SK-N-SH (cell line): ENCODE measurements around the gene CRACR2B.

Experiments used
- CTCF ChIP-seq: fragments of 200-600 bp; sonication (generic); IDR thresholded peaks from 2 replicates; pipeline ENCODE4 v1.6.1; 2017; ENCODE audit warnings: antibody characterized with exemption, mild to moderate bottlenecking, moderate library complexity
- EZH2phosphoT487 ChIP-seq: fragments of 200-600 bp; sonication (generic); IDR thresholded peaks from 2 replicates; pipeline ENCODE4 v1.6.1; 2017; ENCODE audit warnings: low read depth, mixed run types, mild to moderate bottlenecking, antibody characterized with exemption, moderate library complexity, borderline replicate concordance
- FOSL2 ChIP-seq: IDR thresholded peaks from 2 replicates; pipeline ENCODE4 v1.4.0; 2012; ENCODE audit warnings: low read depth, mild to moderate bottlenecking, moderate library complexity, borderline replicate concordance
- GATA2 ChIP-seq: sonication (generic); formaldehyde crosslinking; IDR thresholded peaks from 2 replicates; pipeline ENCODE4 v1.5.0; 2020; ENCODE audit warnings: mild to moderate bottlenecking, missing genetic modification reagents
- IRF3 ChIP-seq: fragments of 150-350 bp; IDR thresholded peaks from 2 replicates; pipeline ENCODE4 v1.6.1; 2016; ENCODE audit warnings: mild to moderate bottlenecking, low read depth, low read length
- JUND ChIP-seq: IDR thresholded peaks from 2 replicates; pipeline ENCODE4 v1.4.0; 2012
- MEF2A ChIP-seq: IDR thresholded peaks from 2 replicates; pipeline ENCODE4 v1.4.0; 2012; ENCODE audit warnings: low read depth, borderline replicate concordance
- NFIC ChIP-seq: IDR thresholded peaks from 2 replicates; pipeline ENCODE4 v1.4.0; 2012; ENCODE audit warnings: borderline replicate concordance
- TCF12 ChIP-seq: IDR thresholded peaks from 2 replicates; pipeline ENCODE4 v1.4.0; 2012
- USF1 ChIP-seq: IDR thresholded peaks from 2 replicates; pipeline ENCODE4 v1.4.0; 2012; ENCODE audit warnings: low read depth, borderline replicate concordance
- YY1 ChIP-seq: IDR thresholded peaks from 2 replicates; pipeline ENCODE4 v1.4.0; 2012; ENCODE audit warnings: low read depth, mild to moderate bottlenecking

GRCh38 chr11:790721-791564 lies 36.8 kb upstream of the CRACR2B start:
- TF ChIP-seq CTCF (no peak), GATA2 (CRISPR knock-in tag) (no peak), FOSL2 (no peak), IRF3 (no peak), EZH2phosphoT487 (no peak), YY1 (no peak), NFIC (no peak), MEF2A (no peak), USF1 (no peak), TCF12 (no peak), JUND (no peak)
